ENCODE measurements around the gene ETV3.
A peak's percentile ranks its signal among the peaks of the same experiment; 100 is the strongest.

ETV3 gene

GRCh38 chr1:157158967-157159366 is 20.8 kb upstream of the ETV3 start:
- DNase-seq, result no peak

DNA sequence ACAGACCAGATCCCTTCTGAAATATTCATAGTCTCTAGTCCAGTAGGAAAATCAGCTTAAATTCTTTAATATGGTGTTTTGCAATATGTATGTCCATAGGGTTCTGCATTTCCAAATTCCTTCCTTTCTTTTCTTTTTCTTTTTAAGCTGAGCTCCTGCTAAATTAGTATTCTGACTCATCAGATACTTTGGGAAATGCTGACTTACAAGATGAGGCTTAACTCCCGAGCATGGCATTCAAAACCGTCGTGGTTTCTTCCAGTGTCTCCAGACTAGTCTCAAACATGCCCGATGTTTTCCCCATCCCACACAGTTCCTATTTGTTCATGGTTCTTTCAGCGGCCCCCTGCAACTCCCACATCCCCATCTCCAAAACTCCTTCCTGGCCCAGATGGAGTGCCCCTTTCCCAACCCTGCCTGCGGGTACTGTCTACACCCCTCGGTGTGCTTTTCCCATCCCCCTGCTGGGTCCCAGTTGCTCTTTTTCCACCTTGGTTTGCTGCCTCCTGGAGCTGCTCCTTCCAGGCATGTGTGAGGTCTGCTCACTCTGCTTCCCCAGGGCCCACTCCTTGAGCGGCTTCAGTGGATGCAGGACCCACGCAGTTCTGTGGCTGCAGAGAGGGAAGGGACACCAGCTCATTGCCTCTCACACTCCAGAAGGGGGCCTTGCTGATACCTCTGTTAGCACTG is 19.5 kb upstream of the ETV3 start:
- peak; percentile 31 for DNase-seq

DNA sequence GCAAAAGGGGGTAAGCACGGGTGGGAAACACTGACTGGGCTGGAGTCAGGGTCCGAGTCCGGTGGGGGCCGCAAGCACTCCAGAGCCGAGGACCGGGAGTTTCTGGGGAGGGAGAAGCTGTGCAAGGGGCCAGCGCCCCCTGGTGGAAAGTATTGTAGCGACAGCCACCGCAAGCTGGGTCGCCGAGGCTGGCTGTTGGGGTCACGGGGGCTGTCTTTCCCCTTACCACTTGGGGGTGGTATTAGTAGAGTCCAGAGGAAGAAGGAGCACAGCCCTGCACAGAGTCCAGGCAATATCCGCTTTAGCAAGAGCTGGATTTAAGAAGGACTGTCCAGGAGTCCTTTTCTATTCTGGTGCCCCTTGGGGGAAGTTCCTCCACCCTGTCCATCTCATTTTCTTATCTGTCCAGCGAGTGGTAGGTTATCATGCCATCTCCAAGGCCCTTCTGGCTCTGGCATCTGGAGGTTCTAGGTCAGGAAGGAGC is 17.9 kb upstream of the ETV3 start:
- DNase-seq, result peak; percentile 40

DNA sequence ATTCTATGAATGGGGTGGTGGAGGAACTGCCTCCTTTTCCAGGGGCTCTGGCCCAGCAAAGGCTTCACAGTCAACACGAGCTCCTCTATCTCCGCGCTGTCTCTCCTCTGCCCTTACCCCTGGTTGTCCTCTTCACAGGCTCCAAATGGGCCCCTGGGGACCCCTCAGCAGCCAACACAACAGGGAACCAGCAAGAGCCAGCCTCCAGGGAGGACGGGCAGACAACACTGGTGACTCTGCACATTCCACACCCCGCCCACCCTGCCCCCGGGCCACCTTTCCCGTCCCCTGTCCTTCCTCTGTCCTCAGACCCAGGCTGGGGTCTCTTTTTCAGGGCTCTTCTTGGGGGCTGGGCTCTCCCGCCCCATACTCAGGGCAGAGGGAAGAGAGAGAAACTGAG is 17.5 kb upstream of the ETV3 start:
- DNase-seq, result no peak

DNA sequence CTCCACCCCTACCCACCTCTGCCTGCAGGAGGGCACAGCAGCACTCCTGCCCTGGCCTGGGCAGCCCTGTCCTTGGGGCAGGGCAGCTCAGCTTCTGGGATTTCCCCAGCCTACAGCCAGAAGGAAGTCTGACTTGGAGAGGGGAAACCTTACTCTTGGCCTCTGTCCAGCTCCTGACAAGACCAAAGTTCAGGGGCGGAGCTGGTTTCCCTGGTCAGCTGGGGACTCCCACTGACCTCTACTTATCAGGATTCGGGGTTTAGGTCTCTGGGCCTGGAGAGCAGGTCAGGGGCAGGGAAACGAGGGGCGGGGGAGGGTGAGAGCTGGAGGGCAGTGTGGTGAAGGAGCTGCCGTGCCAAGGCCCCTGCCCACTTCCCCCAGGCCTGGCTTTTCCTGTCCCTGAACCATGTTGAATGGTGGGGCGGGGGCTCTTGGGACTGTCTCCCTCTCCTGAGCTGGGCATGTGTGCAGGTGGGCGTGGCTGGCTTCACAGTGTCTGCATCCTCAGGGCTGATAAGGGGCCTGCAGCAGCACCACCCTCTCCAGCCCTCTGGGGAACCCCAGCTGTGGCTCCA is 16.8 kb upstream of the ETV3 start:
- DNase-seq, result peak; percentile 30

- no peak for DNase-seq
Measured at GRCh38 chr1:157154291-157154690, 16.1 kb upstream of the ETV3 start.

DNA sequence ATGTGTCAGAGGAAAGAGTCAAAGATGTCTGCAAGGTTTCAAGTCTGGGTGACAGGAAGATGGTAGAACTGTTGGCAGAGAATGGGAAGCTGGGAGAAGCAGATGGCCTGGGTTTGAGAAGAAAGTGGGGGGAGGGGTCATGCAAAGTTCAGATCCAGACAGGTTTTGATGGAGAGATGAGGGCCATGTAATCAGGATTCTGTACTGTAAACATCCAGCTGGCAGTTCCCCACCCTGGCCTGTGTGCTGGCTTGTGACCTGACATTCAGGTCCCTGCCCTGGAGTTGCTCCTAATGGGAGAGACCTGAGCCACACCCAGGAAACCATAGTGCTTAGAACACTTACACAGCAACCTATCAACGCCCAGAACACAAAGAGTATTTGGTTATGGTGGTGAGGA is 15.6 kb upstream of the ETV3 start:
- DNase-seq, result no peak

- no peak for DNase-seq
Measured at GRCh38 chr1:157152510-157152909, 14.3 kb upstream of the ETV3 start.

DNA sequence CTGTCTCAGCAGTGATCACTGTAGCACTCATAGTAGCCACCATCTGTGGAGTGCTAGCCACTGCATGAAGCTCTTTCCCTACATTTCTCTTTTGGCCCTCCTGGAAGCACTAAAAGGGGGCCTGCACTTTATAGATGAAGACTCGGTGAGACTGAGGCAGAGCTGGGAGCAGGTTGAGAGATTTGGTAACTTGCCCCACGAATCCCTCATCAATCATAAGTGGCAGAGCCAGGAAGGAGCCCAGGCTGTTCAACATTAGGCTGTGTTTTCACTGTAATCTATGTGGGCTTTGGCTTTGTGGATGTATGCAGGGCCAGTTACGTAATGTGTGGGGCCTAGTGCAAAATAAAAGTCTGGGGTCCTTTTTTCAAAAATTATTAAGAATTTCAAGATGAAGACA is 13.3 kb upstream of the ETV3 start:
- no peak for DNase-seq

DNA sequence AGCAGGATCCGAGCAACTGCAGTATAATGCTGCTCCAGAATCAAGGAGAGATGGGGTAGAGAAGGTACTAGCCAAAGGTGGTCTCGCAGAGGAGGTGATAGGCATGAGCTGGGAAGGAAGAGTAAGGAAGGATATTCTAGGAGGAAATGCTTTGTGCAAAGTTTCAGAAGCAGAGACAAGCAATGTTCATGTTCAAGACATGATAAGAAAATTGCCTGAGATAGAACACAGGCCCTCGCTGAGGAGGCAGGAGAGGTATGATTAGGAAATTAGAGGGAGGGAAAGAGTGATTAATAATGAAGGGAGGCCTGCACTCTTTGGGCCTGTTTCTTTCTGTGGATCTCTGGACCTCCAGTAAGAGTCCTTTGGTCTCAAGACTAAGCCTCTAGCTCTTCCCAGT is 12.9 kb upstream of the ETV3 start:
- DNase-seq, result no peak

DNA sequence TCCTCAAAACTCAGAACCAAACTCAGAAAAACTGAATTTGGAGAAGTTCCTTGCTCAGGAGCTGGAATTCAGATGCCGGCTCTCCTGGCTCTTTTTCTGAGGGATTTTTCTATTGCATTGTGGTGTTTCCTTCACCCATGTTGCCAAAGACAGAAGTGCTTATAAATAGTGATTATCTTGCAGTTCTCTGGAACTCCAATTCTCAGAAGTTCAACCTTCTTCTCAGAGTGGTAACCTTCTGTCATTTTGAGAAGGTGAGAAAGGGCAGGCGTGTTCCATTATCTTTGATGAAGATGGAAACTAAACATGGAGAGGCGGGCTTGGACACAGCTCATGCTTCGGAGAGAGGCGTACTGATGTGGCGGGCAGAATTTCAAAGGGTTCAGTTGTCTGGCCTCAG is 12.4 kb upstream of the ETV3 start:
- DNase-seq, result no peak

- DNase-seq, result no peak
Measured at GRCh38 chr1:157147906-157148700, 9.9 kb upstream of the ETV3 start.

DNA sequence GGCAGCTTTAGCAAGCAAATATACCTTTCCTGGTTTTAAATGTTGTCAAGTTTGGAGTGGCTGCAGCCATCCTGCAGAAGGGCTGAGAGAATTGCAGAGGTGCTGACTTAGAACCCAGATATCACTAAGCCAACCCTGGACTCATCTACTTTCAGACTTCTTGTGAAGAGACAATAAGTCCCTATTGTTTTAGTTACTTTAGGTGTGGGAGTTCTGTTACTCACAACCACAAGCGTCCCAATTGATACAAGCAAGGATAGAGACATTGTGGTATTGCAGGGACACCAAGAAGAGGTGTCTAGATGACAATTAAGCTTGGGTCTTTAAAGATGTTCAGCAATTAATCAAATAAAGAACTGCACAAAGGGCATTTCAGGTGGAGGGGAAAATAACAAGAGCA is 8.8 kb upstream of the ETV3 start:
- no peak for DNase-seq

DNA sequence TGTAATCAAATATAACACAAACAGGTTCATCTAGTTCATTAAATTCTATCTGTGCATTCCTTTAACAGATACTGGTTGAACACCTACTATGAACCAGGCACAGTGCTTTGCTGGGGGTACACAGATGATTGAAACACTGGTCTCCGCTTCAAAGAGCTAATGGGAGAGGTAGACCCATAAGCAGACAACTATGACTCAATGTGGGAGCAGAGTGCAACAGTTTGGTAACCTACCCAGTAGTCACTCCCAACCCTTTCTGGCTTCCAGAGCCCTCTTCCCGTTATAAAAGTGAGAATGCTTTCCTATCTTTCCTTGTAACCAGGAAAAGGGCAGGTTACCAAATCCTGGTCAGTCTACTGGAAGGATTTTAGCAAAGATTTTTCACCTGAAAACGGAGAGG is 8.0 kb upstream of the ETV3 start:
- DNase-seq, result no peak

DNA sequence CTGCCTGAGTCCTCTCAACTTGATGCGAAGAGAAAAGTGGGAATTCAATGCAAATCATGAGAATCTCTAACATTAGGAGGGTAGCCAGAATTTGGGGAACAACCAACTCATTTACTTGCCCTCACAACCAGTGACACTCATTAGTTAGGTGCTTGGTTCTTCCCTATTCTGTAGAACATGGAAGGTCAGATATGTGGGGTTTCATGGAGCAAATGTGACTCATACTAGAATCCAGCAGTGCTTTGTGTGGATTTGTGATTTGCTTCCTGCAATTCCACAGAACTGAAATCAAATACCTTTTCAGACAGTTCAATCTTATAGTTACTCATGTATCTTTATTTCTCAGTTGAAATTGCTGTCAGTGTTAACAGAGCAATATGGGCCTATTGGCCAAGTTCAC is 6.9 kb upstream of the ETV3 start:
- no peak for DNase-seq

DNA sequence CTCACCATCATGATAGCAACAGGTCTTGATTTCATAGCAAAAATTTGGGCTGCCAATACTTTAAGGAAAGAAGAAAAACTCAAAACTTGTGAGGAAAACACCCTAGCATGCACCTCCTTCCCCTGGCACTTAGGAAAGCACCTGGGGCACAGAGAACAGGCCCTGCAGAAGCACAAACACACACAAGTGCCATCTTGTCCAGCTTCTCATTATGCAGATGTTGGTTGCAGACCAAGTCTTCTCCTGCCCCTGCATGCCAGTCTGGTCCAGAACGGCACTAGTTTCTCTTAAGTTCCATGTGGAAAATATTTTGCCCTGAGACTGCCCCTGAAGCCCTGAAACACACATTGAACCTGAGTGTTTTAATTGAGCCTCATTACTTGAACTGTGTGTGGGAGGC is 6.3 kb upstream of the ETV3 start:
- no peak for DNase-seq

DNA sequence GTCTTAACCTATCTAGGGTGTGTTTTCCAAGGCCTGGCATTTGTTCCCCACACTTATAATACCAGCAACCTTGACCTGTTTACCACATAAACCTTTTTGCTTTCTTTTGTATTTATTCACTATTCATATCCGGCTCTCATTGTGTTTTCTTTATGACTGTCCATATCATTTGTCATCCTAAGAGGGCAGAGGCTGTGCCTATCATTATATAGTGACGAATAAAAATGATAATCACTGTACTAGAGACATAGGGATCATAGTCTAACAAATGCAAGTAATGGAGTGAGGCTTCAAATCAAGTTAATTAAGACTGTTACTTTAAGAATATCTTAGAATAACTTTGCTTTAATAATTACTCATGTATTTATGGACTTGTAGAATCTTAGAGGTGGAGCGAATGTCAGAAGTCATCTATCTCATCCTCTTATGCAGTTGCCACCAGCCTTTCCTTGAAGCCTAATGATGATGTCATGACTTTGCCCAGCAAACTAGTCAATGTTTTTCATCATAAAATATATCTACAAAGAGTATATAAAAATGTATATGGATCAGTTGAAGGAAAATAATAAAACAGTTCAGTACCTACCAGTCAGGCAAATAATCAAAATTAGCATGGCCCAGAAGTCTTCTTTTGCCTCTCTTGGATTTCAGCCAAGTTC is 4.7 kb upstream of the ETV3 start:
- no peak for DNase-seq

DNA sequence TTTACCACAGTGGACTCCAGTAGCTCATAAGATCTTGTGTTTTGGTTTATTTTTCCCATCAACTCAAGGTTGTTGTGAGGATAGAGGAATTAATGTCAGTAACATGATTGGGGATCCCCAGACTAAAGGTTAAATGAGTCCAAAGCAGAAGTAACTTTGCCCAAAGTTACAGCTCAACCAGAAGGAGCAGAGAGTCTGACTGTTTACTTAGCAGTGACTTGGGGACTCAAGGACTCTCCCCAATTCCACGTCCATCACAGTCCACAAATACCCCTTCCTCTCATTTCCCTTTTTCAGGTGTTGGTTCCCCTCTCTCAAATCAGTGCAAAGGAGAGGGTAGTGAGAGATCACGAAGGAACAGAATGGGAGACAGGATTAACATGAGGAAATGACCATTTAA is 4.0 kb upstream of the ETV3 start:
- no peak for DNase-seq

DNA sequence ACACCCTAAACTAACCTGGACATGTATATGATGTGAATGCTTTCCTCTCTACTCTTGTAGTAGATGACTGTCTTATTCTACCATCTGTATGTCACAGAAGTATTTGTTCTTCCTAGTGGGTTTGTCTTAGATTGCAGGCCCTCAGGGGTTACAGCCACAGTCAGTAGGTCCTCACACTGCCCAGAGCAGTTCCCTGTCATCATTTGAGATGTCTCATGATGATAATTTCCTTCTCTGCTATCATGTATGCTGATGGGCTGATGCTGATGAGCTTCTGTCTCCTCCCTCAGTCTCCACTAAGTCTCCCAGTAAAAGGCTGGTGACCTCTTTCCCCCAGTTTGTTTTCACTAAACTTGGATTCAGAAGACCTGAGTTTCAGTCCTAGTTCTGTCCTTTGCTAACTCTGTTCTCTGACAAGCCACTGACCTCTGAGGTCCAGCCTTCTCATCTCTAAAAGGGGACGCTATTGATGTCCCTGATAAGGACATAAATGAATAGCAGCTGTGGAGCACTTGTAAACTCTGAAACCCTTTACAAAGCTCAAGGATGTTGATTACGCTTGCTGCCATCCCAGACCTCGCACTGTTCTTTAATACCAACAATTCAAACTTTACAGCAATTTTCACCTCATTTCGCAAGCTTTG is 3.1 kb upstream of the ETV3 start:
- DNase-seq, result no peak

DNA sequence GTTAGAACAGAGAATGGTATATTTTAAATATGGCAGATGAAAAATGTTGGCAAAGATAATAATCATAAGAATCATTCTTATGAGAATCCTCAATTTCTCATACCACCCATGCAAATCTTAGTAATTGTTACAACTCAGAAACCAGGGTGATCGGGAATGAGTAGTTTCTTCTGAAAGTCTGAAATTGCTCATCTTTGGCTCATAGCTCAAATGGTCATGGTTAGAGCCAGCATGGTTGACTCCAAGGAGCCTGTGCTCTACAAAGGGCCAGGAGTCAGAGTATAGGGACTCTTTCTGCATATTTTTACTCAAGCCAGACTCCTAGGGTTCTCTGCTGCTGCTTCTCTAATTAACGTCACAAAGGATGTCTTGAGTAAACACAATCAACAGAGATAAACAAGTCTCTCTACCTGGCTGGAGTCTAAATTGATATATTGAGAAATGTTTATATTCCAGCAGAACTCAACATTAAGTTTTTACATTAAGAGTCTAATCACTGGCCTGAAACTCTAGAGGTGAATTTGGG is 1.9 kb upstream of the ETV3 start:
- no peak for DNase-seq

DNA sequence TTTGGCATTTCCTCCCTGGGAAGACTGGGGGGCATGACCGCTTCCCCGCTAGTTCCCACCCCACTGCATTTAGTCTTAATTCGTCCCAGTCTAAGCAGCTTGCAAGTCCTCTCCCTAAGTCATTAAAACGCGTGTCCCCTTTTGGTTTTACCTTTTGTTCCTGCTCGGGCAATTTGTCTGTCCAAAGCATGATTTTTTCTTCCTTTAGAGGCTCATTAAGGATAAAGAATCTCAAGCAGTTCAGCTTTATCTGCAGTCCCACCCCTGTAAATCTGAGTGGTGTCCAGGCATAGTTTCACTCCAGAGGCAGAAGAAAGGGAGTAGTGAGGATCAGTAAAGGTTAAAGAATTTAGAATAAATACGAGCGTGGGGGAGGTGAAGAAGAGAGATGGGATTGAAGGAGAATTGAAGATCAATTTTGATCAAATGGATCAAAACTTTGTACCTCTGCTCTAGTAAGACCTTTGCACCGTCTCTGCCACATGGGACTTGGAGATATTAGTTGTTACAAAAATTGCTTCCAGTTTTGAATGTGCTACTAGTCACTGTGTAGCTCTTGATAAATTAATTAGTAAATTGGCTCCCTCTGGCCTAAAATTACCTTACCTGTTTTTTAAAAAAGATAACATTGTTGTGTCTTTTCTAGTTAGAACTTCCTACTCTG is 989 bp upstream of the ETV3 start:
- peak; percentile 26 for DNase-seq

Measured in HCEC 1CT (cell line).